Activated CD8-positive, alpha-beta memory T cell treated with anti-CD3 and anti-CD28 coated beads for 36 hours (primary cell): ENCODE data around the gene NEO1. TPM values are rescaled to one million over a fixed set of nuclear protein-coding genes. Genes with fewer than 3 reads are reported as not detected.

Experiments
- CTCF ChIA-PET: fragments of 350-600 bp; sonication (Branson Sonifier 250); formaldehyde crosslinking; loops from one replicate; lab custom pipeline; 2021; ENCODE audit warnings: antibody characterized with exemption; lab: Charles Lee
- POLR2A ChIA-PET: fragments of 350-600 bp; sonication (Branson Sonifier 250); formaldehyde crosslinking; loops from one replicate; lab custom pipeline; 2021; ENCODE audit warnings: antibody characterized with exemption; lab: Charles Lee
- total RNA-seq, 2 experiments: library from RNA; stranded (reverse); gene quantifications; one replicate each; pipeline ENCODE4 v1.2.3, GENCODE V29; 2021

NEO1 gene
- total RNA-seq, 2 experiments from 2014 or later = 5.4 to 7.6 TPM

- CTCF ChIA-PET = no interaction called here
Measured at GRCh38 chr15:73318463-73319351, 266.4 kb downstream of the NEO1 start.

GRCh38 chr15:73319460-73320245, 267.4 kb downstream of the NEO1 start:
- ChIA-PET CTCF (no interaction called here), POLR2A (interaction anchor here (0.5 kb wide), 1 partner anchor 175 kb away, joined by 3 read pairs; no protein-coding TSS in a partner anchor)

More at GRCh38 chr15:73318463-73319351, 266.4 kb downstream of the NEO1 start:
- POLR2A ChIA-PET = no interaction called here

- CTCF ChIA-PET = no interaction called here
- POLR2A ChIA-PET = interaction anchor here (0.5 kb wide), 1 partner anchor 174 kb away, joined by 3 read pairs; no protein-coding TSS in a partner anchor
Measured at GRCh38 chr15:73320619-73321180, 268.4 kb downstream of the NEO1 start.

GRCh38 chr15:73321496-73322450, 269.5 kb downstream of the NEO1 start:
- ChIA-PET POLR2A (no interaction called here), CTCF (no interaction called here)

- ChIA-PET CTCF (no interaction called here), POLR2A (no interaction called here)
Measured at GRCh38 chr15:73322665-73323373, 270.6 kb downstream of the NEO1 start.

- ChIA-PET CTCF (no interaction called here), POLR2A (no interaction called here)
Measured at GRCh38 chr15:73323374-73323955, 271.2 kb downstream of the NEO1 start.

GRCh38 chr15:73323956-73324355, 271.7 kb downstream of the NEO1 start:
- ChIA-PET CTCF (no interaction called here), POLR2A (interaction anchor here (0.6 kb wide), 1 partner anchor 368 kb away, joined by 4 read pairs; no protein-coding TSS in a partner anchor)

- ChIA-PET POLR2A (interaction anchor here (0.6 kb wide), 1 partner anchor 367 kb away, joined by 4 read pairs; no protein-coding TSS in a partner anchor), CTCF (no interaction called here)
Measured at GRCh38 chr15:73324496-73325170, 272.4 kb downstream of the NEO1 start.

- CTCF ChIA-PET = no interaction called here
- POLR2A ChIA-PET = interaction anchor here (0.6 kb wide), 1 partner anchor 639 kb away, joined by 6 read pairs; no protein-coding TSS in a partner anchor
Measured at GRCh38 chr15:73325191-73325861, 273.1 kb downstream of the NEO1 start.

GRCh38 chr15:73326157-73326556, 273.9 kb downstream of the NEO1 start:
- CTCF ChIA-PET = no interaction called here
- POLR2A ChIA-PET = interaction anchor here (0.6 kb wide), 1 partner anchor 640 kb away, joined by 6 read pairs; no protein-coding TSS in a partner anchor

- ChIA-PET CTCF (no interaction called here), POLR2A (no interaction called here)
Measured at GRCh38 chr15:73328149-73328820, 276.0 kb downstream of the NEO1 start.

GRCh38 chr15:73328981-73329380, 276.7 kb downstream of the NEO1 start:
- POLR2A ChIA-PET = no interaction called here

GRCh38 chr15:73329501-73330200, 277.4 kb downstream of the NEO1 start:
- CTCF ChIA-PET = no interaction called here
- POLR2A ChIA-PET = no interaction called here

More at GRCh38 chr15:73328981-73329380, 276.7 kb downstream of the NEO1 start:
- CTCF ChIA-PET = no interaction called here

GRCh38 chr15:73330206-73331051, 278.2 kb downstream of the NEO1 start:
- ChIA-PET CTCF (no interaction called here), POLR2A (no interaction called here)

GRCh38 chr15:73331501-73331900, 279.2 kb downstream of the NEO1 start:
- POLR2A ChIA-PET = no interaction called here
- CTCF ChIA-PET = no interaction called here
